NCI-H510A treated with DMSO at 0.1 percent for 48 hours (cell line): Measurements from ENCODE around the gene NME5.

Experiments used
- DNase-seq: peaks from one replicate; lab custom pipeline; 2025; lab: John Stamatoyannopoulos, UW

The NME5 gene

GRCh38 chr5:138132543-138132942, 6.7 kb downstream of the NME5 start:
- DNase-seq, result no peak

- no peak for DNase-seq
These were observed 9.9 kb downstream of the NME5 start for GRCh38 chr5:138129347-138129746.

GRCh38 chr5:138128334-138128733, 10.9 kb downstream of the NME5 start:
- no peak for DNase-seq

GRCh38 chr5:138115254-138115653, 24.0 kb downstream of the NME5 start:
- no peak for DNase-seq

- DNase-seq, result no peak
These were observed 27.3 kb downstream of the NME5 start for GRCh38 chr5:138111937-138112336.

GRCh38 chr5:138111181-138111580, 28.0 kb downstream of the NME5 start:
- no peak for DNase-seq

GRCh38 chr5:138110266-138110963, 28.8 kb downstream of the NME5 start:
- no peak for DNase-seq

GRCh38 chr5:138109463-138110265, 29.6 kb downstream of the NME5 start:
- DNase-seq, result no peak

- DNase-seq, result no peak
These were observed 32.0 kb downstream of the NME5 start for GRCh38 chr5:138107213-138107612.

GRCh38 chr5:138105709-138106108, 33.5 kb downstream of the NME5 start:
- DNase-seq, result no peak

GRCh38 chr5:138103319-138103637, 36.0 kb downstream of the NME5 start:
- DNase-seq, result no peak

- DNase-seq, result no peak
These were observed 36.5 kb downstream of the NME5 start for GRCh38 chr5:138102454-138103318.

- no peak for DNase-seq
These were observed 42.0 kb downstream of the NME5 start for GRCh38 chr5:138096997-138097828.

- no peak for DNase-seq
These were observed 42.9 kb downstream of the NME5 start for GRCh38 chr5:138096363-138096762.

- no peak for DNase-seq
These were observed 43.9 kb downstream of the NME5 start for GRCh38 chr5:138095100-138095907.

GRCh38 chr5:138093036-138093435, 46.2 kb downstream of the NME5 start:
- DNase-seq, result no peak

- no peak for DNase-seq
These were observed 46.9 kb downstream of the NME5 start for GRCh38 chr5:138092301-138092700.

GRCh38 chr5:138091685-138092084, 47.5 kb downstream of the NME5 start:
- no peak for DNase-seq

- DNase-seq, result no peak
These were observed 55.5 kb downstream of the NME5 start, which contains the start of gene WNT8A for GRCh38 chr5:138083702-138084101. WNT8A (plus strand) TSS chr5:138084033; CDS start chr5:138084128, 95 bp downstream.

GRCh38 chr5:138082033-138082432, 57.2 kb downstream of the NME5 start:
- no peak for DNase-seq
